H9 (cell line): ENCODE measurements around the gene ATF6. TPM values are rescaled to one million over a fixed set of nuclear protein-coding genes. Genes with fewer than 3 reads are reported as not detected.

Experiments used
- DNase-seq: peaks from one replicate; pipeline ENCODE4 v3.0.0-alpha.2; 2017
- H2AFZ ChIP-seq: one replicate; pipeline ENCODE4 v1.6.1; 2013; ENCODE audit warnings: mild to moderate bottlenecking, low read length, control low read depth, moderate library complexity
- H2AK5ac ChIP-seq: 2 replicates; pipeline ENCODE4 v1.6.1; 2013; ENCODE audit warnings: low read length, control low read depth, mixed read lengths; ENCODE audit not compliant: insufficient read length
- H2BK120ac ChIP-seq: one replicate; pipeline ENCODE4 v1.6.1; 2013; ENCODE audit warnings: low read depth, mild to moderate bottlenecking, low read length, control low read depth, inconsistent platforms; ENCODE audit not compliant: poor library complexity, severe bottlenecking
- H2BK12ac ChIP-seq: 2 replicates; pipeline ENCODE4 v1.6.1; 2013; ENCODE audit warnings: low read length, control low read depth, mixed read lengths, low read depth; ENCODE audit not compliant: insufficient read length
- H2BK15ac ChIP-seq: 2 replicates; pipeline ENCODE4 v1.6.1; 2013; ENCODE audit warnings: low read depth, low read length, control low read depth
- H2BK20ac ChIP-seq: one replicate; pipeline ENCODE4 v1.6.1; 2013; ENCODE audit warnings: low read depth, mild to moderate bottlenecking, low read length, control low read depth, inconsistent platforms; ENCODE audit not compliant: poor library complexity, severe bottlenecking
- H2BK5ac ChIP-seq: 2 replicates; pipeline ENCODE4 v1.6.1; 2013; ENCODE audit warnings: low read length, control low read depth, mixed read lengths; ENCODE audit not compliant: insufficient read length
- H3K14ac ChIP-seq: 2 replicates; pipeline ENCODE4 v1.6.1; 2013; ENCODE audit warnings: low read length, control low read depth; ENCODE audit not compliant: insufficient read depth
- H3K18ac ChIP-seq: 2 replicates; pipeline ENCODE4 v1.6.1; 2013; ENCODE audit warnings: low read depth, mild to moderate bottlenecking, mixed read lengths, low read length, control low read depth; ENCODE audit not compliant: insufficient read length
- H3K23ac ChIP-seq: 2 replicates; pipeline ENCODE4 v1.6.1; 2013; ENCODE audit warnings: low read length, control low read depth, mixed read lengths, low read depth; ENCODE audit not compliant: insufficient read length
- H3K23me2 ChIP-seq: 2 replicates; pipeline ENCODE4 v1.6.1; 2013; ENCODE audit warnings: low read depth, mild to moderate bottlenecking, mixed read lengths, low read length, control low read depth; ENCODE audit not compliant: insufficient read length, poor library complexity, severe bottlenecking
- H3K27ac ChIP-seq: 2 replicates; pipeline ENCODE4 v1.5.1; 2013; ENCODE audit warnings: low read length, control low read depth, mixed read lengths, low read depth; ENCODE audit not compliant: insufficient read length
- H3K27me3 ChIP-seq: 2 replicates; pipeline ENCODE4 v1.6.1; 2013; ENCODE audit warnings: low read length, control low read depth, inconsistent platforms; ENCODE audit not compliant: insufficient read depth
- H3K4ac ChIP-seq: 2 replicates; pipeline ENCODE4 v1.6.1; 2013; ENCODE audit warnings: low read depth, mild to moderate bottlenecking, control low read depth, inconsistent platforms, low read length, moderate library complexity
- H3K4me1 ChIP-seq: 2 replicates; pipeline ENCODE4 v1.6.1; 2013; ENCODE audit warnings: low read length, control low read depth, inconsistent platforms; ENCODE audit not compliant: insufficient read depth
- H3K4me2 ChIP-seq: 2 replicates; pipeline ENCODE4 v1.6.1; 2013; ENCODE audit warnings: low read length, control low read depth, mixed read lengths; ENCODE audit not compliant: insufficient read length, insufficient read depth
- H3K56ac ChIP-seq: 2 replicates; pipeline ENCODE4 v1.6.1; 2013; ENCODE audit warnings: low read depth, mild to moderate bottlenecking, mixed read lengths, low read length, control low read depth; ENCODE audit not compliant: insufficient read length
- H3K79me1 ChIP-seq: 2 replicates; pipeline ENCODE4 v1.6.1; 2013; ENCODE audit warnings: low read depth, mild to moderate bottlenecking, moderate library complexity, low read length, control low read depth, inconsistent platforms; ENCODE audit not compliant: insufficient read depth, poor library complexity, severe bottlenecking
- H3K79me2 ChIP-seq: 2 replicates; pipeline ENCODE4 v1.6.1; 2013; ENCODE audit warnings: low read length, control low read depth, inconsistent platforms; ENCODE audit not compliant: insufficient read depth
- H3K9ac ChIP-seq: 2 replicates; pipeline ENCODE4 v1.6.1; 2013; ENCODE audit warnings: low read length, control low read depth, mixed read lengths; ENCODE audit not compliant: insufficient read length; ENCODE audit errors: extremely low read depth
- H3K9me3 ChIP-seq: one replicate; pipeline ENCODE4 v1.6.1; 2013; ENCODE audit warnings: low read depth, low read length, inconsistent platforms; ENCODE audit not compliant: control insufficient read depth
- H3T11ph ChIP-seq: one replicate; pipeline ENCODE4 v1.6.1; 2013; ENCODE audit warnings: mild to moderate bottlenecking, low read length, control low read depth, inconsistent platforms
- H4K20me1 ChIP-seq: one replicate; pipeline ENCODE4 v1.6.1; 2013; ENCODE audit not compliant: control insufficient read depth, insufficient read length, insufficient read depth
- H4K5ac ChIP-seq: 2 replicates; pipeline ENCODE4 v1.6.1; 2013; ENCODE audit warnings: low read depth, mild to moderate bottlenecking, mixed read lengths, low read length, control low read depth; ENCODE audit not compliant: insufficient read length
- H4K8ac ChIP-seq: replicated peaks from 2 replicates; pipeline ENCODE4 v1.6.1; 2013; ENCODE audit warnings: low read length, control low read depth, mixed read lengths, low read depth; ENCODE audit not compliant: insufficient read length
- H4K91ac ChIP-seq: 2 replicates; pipeline ENCODE4 v1.6.1; 2013; ENCODE audit warnings: low read depth, mild to moderate bottlenecking, moderate library complexity, mixed read lengths, low read length, control low read depth; ENCODE audit not compliant: insufficient read length
- H3K27ac Mint-ChIP-seq, 3 experiments: 2 replicates in 2 of 3; 3 replicates in 1 of 3; pipeline ENCODE4 v1.8.0; 2020 to 2021; ENCODE audit warnings: mixed read lengths in 3 of 3, mild to moderate bottlenecking in 1 of 3, moderate library complexity in 1 of 3
- H3K27me3 Mint-ChIP-seq: 2 replicates; pipeline ENCODE4 v1.8.0; 2021; ENCODE audit warnings: low read depth, mild to moderate bottlenecking, moderate library complexity, mixed read lengths
- H3K36me3 Mint-ChIP-seq, 3 experiments: 2 replicates in 2 of 3; 3 replicates in 1 of 3; pipeline ENCODE4 v1.8.0; 2020 to 2021; ENCODE audit warnings: low read depth in 3 of 3, mixed read lengths in 3 of 3; ENCODE audit not compliant: insufficient read depth in 1 of 3
- H3K4me1 Mint-ChIP-seq, 2 experiments: 2 replicates each; pipeline ENCODE4 v1.8.0; 2020; ENCODE audit warnings: mixed read lengths in 2 of 2
- H3K4me3 Mint-ChIP-seq, 2 experiments: 2 replicates in 1 of 2; 3 replicates in 1 of 2; pipeline ENCODE4 v1.8.0; 2020 to 2021; ENCODE audit warnings: mild to moderate bottlenecking in 2 of 2, mixed read lengths in 2 of 2, moderate library complexity in 1 of 2
- H3K9me3 Mint-ChIP-seq, 2 experiments: 2 replicates in 1 of 2; 3 replicates in 1 of 2; pipeline ENCODE4 v1.8.0; 2020; ENCODE audit warnings: mild to moderate bottlenecking in 2 of 2, mixed read lengths in 2 of 2, moderate library complexity in 1 of 2
- CTCF ChIP-seq: fragments of 200-600 bp; sonication (generic); conservative IDR thresholded peaks from 3 replicates; pipeline ENCODE4 v1.8.0; 2021; ENCODE audit warnings: antibody characterized with exemption, mild to moderate bottlenecking
- WGBS: extraction: QIAGEN DNeasy Blood & Tissue Kit; methylation state at CpG from one replicate; pipeline ENCODE4 v1.1.7; 2013; ENCODE audit warnings: missing lambda C conversion rate, low lambda C conversion rate, mixed read lengths; ENCODE audit not compliant: insufficient read length; ENCODE audit errors: extremely low coverage; 5-methylcytosine and 5-hydroxymethylcytosine counted together
- total RNA-seq: library from RNA; stranded (reverse); gene quantifications from 2 replicates; pipeline ENCODE4 v1.2.1, GENCODE V29; 2021

ATF6 gene
- total RNA-seq, 1 experiment from 2014 or later: 11.2 TPM

- no CpG with 5 or more reads among the region's 8 CpGs for WGBS
- Histone ChIP-seq H4K8ac (no peak overlapping the region), H2AK5ac (no peak overlapping the region), H3K4me2 (no peak overlapping the region), H2BK15ac (no peak overlapping the region), H3K9me3 (no peaks in the 10 kb centered on the region), H3K23ac (no peak overlapping the region), H3K79me2 (no peaks in the 10 kb centered on the region), H3T11ph (no peak overlapping the region), H3K27me3 (no peaks in the 10 kb centered on the region), H3K23me2 (no peaks in the 10 kb centered on the region), H2BK5ac (no peak overlapping the region), H3K56ac (no peak overlapping the region), H2BK20ac (no peak overlapping the region), H3K4me1 (0 out of 2 replicates have a peak, but pooled peaks cover 2% of the 10 kb centered on the region), H3K18ac (no peak overlapping the region), H3K79me1 (no peaks in the 10 kb centered on the region), H4K91ac (no peak overlapping the region), H4K5ac (no peak overlapping the region), H2BK12ac (no peak overlapping the region), H2AFZ (no peak overlapping the region), H3K27ac (no peak overlapping the region), H3K4ac (no peak overlapping the region), H3K14ac (no peak overlapping the region), H2BK120ac (no peak overlapping the region), H4K20me1 (no peaks in the 10 kb centered on the region), H3K9ac (no peak overlapping the region)
- no peak for DNase-seq
- H3K4me1 Mint-ChIP-seq: peaks cover 20 to 21% of the 10 kb centered on the region in 2 experiments
- no peaks in the 10 kb centered on the region for H3K27me3 Mint-ChIP-seq
- TF ChIP-seq CTCF: no peak
- H3K4me3 Mint-ChIP-seq: no peak overlapping the region
- H3K36me3 Mint-ChIP-seq: peaks cover 0 to 9% (median 0%) of the 10 kb centered on the region in 3 experiments; a peak in 1 of 7 replicates
- H3K27ac Mint-ChIP-seq: 0 out of 7 replicates have a peak overlapping the region, but pooled peaks of 1 of the 3 experiments have one; percentile 16
- H3K9me3 Mint-ChIP-seq: no peaks in the 10 kb centered on the region
These were observed 196.2 kb downstream of the ATF6 start for GRCh38 chr1:161962091-161962887.
